ENCODE data around the gene C1orf115.
"Not testable (repeated sequence)": the region's sequence is repeated elsewhere in the genome, so short reads cannot be mapped to it uniquely, and the experiment has no call there.

C1orf115 gene

DNA sequence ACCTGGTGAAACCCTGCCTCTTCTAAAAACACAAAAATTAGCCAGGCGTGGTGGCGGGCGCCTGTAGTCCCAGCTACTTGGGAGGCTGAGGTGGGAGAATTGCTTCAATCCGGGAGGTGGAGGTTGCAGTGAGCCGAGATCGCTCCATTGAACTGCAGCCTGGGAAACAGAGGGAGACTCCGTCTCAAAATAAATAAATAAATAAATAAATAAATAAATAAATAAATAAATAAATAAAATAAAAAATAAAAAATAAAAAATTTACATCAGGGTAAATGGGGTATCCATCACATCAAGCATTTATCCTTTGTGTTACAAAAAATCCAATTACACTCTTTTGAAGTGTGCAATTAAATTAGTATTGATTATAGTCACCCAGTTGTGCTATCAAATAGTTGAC lies 46.1 kb downstream of the C1orf115 start:
- H4K8ac ChIP-seq (ENCODE audit: low read depth, low read length); H3K4ac ChIP-seq (ENCODE audit: low read depth, low read length); H3K4me2 ChIP-seq (ENCODE audit: low read length); H3K27ac ChIP-seq (ENCODE audit: low read depth, low read length); DNase-seq; H3K14ac ChIP-seq (ENCODE audit: low read length); H3K18ac ChIP-seq (ENCODE audit: low read length); H2BK12ac ChIP-seq (ENCODE audit: low read length); H3K9ac ChIP-seq (ENCODE audit: low read length); H3K27me3 ChIP-seq (ENCODE audit: insufficient read depth, low read length); H2AFZ ChIP-seq (ENCODE audit: insufficient read depth, low read length, poor library complexity); H4K91ac ChIP-seq (ENCODE audit: low read depth, low read length); H3K9me3 ChIP-seq (ENCODE audit: insufficient read depth, low read depth, low read length); H3K23ac ChIP-seq (ENCODE audit: low read length); H3K4me1 ChIP-seq (ENCODE audit: control insufficient read depth in 1 of 2, insufficient read depth in 2 of 2, low read length in 2 of 2); H3K79me2 ChIP-seq (ENCODE audit: control insufficient read depth, insufficient read depth, low read length, poor library complexity); H2BK5ac ChIP-seq (ENCODE audit: low read depth, low read length, poor library complexity); H2AK5ac ChIP-seq (ENCODE audit: low read length); H4K12ac ChIP-seq (ENCODE audit: low read depth, low read length); H2BK120ac ChIP-seq (ENCODE audit: insufficient read depth, low read length, poor library complexity); H3K36me3 ChIP-seq (ENCODE audit: control insufficient read depth in 1 of 2, insufficient read depth in 2 of 2, low read length in 2 of 2); H3K4me3 ChIP-seq (ENCODE audit: low read depth, low read length); H3K79me1 ChIP-seq (ENCODE audit: low read length): not testable (repeated sequence)
- no CpG with 5 or more reads among the region's 7 CpGs for WGBS (ENCODE audit: extremely low coverage, insufficient coverage, insufficient read length)

DNA sequence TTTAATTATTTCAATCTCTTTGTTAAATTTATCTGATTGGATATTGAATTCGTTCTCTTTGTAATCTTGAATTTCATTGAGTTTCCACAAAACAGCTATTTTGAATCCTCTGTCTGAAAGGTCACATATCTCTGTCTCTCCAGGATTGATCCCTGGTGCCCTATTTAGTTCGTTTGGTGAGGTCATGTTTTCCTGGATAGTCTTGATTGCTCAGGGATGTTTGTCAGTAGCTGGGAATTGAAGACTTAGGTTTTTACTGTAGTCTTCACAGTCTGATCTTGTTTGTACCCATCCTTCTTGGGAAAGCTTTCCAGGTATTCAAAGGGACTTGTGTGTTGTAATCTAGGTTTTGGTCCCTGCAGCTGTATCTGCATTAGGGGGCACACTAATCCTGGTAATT lies 51.2 kb downstream of the C1orf115 start:
- no peak overlapping the region for H3K27ac ChIP-seq (ENCODE audit: low read depth, low read length)
- H3K79me1 ChIP-seq (ENCODE audit: low read length) = no peaks in the 10 kb centered on the region
- no peak overlapping the region for H4K91ac ChIP-seq (ENCODE audit: low read depth, low read length)
- H3K27me3 ChIP-seq (ENCODE audit: insufficient read depth, low read length) = no peaks in the 10 kb centered on the region
- H3K14ac ChIP-seq (ENCODE audit: low read length) = no peak overlapping the region
- no peak overlapping the region for H4K8ac ChIP-seq (ENCODE audit: low read depth, low read length)
- H3K23ac ChIP-seq (ENCODE audit: low read length) = no peak overlapping the region
- no peak overlapping the region for H2BK120ac ChIP-seq (ENCODE audit: insufficient read depth, low read length, poor library complexity)
- no peak overlapping the region for H3K4me2 ChIP-seq (ENCODE audit: low read length)
- no peak overlapping the region for H3K9ac ChIP-seq (ENCODE audit: low read length)
- no peak overlapping the region for H2AFZ ChIP-seq (ENCODE audit: insufficient read depth, low read length, poor library complexity)
- H3K36me3 ChIP-seq (ENCODE audit: control insufficient read depth in 1 of 2, insufficient read depth in 2 of 2, low read length in 2 of 2) = no peaks in the 10 kb centered on the region
- no peak overlapping the region for H3K18ac ChIP-seq (ENCODE audit: low read length)
- no peaks in the 10 kb centered on the region for H3K79me2 ChIP-seq (ENCODE audit: control insufficient read depth, insufficient read depth, low read length, poor library complexity)
- H2AK5ac ChIP-seq (ENCODE audit: low read length) = no peak overlapping the region
- H3K4me3 ChIP-seq (ENCODE audit: low read depth, low read length) = no peak overlapping the region
- DNase-seq = no peak
- no peaks in the 10 kb centered on the region for H3K4me1 ChIP-seq (ENCODE audit: control insufficient read depth in 1 of 2, insufficient read depth in 2 of 2, low read length in 2 of 2)
- no peak overlapping the region for H2BK5ac ChIP-seq (ENCODE audit: low read depth, low read length, poor library complexity)
- H2BK12ac ChIP-seq (ENCODE audit: low read length) = no peak overlapping the region
- no CpG with 5 or more reads among the region's 2 CpGs for WGBS (ENCODE audit: extremely low coverage, insufficient coverage, insufficient read length)
- H3K4ac ChIP-seq (ENCODE audit: low read depth, low read length) = no peak overlapping the region
- no peak overlapping the region for H4K12ac ChIP-seq (ENCODE audit: low read depth, low read length)
- no peaks in the 10 kb centered on the region for H3K9me3 ChIP-seq (ENCODE audit: insufficient read depth, low read depth, low read length)

DNA sequence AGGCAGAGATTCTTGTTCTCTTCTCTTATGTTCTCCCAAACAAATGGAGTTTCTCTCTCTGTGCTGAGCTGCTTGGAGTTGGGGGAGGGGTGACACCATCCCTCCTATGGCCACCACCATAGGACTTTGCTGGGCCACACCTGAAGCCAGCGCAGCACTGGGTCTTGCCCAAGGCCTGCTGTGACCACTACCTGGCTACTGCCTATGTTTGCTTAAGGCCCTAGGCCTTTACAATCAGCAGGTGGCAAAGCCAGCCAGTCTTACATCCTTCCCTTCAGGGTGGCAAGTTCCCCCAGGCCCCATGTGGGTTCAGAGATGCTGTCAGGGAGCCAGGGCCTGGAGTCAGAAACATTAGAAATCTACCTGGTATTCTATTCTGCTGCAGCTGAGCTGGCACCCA lies 51.7 kb downstream of the C1orf115 start:
- no peak overlapping the region for H2BK5ac ChIP-seq (ENCODE audit: low read depth, low read length, poor library complexity)
- no peak overlapping the region for H2BK12ac ChIP-seq (ENCODE audit: low read length)
- H3K4ac ChIP-seq (ENCODE audit: low read depth, low read length) = no peak overlapping the region
- H3K9me3 ChIP-seq (ENCODE audit: insufficient read depth, low read depth, low read length) = no peaks in the 10 kb centered on the region
- H3K79me1 ChIP-seq (ENCODE audit: low read length) = no peaks in the 10 kb centered on the region
- DNase-seq = no peak
- H2AK5ac ChIP-seq (ENCODE audit: low read length) = no peak overlapping the region
- no peak overlapping the region for H3K9ac ChIP-seq (ENCODE audit: low read length)
- no peak overlapping the region for H3K14ac ChIP-seq (ENCODE audit: low read length)
- no peak overlapping the region for H3K18ac ChIP-seq (ENCODE audit: low read length)
- no peak overlapping the region for H2BK120ac ChIP-seq (ENCODE audit: insufficient read depth, low read length, poor library complexity)
- no peaks in the 10 kb centered on the region for H3K79me2 ChIP-seq (ENCODE audit: control insufficient read depth, insufficient read depth, low read length, poor library complexity)
- no peak overlapping the region for H3K4me2 ChIP-seq (ENCODE audit: low read length)
- no peak overlapping the region for H3K4me3 ChIP-seq (ENCODE audit: low read depth, low read length)
- no peak overlapping the region for H4K12ac ChIP-seq (ENCODE audit: low read depth, low read length)
- no peak overlapping the region for H4K8ac ChIP-seq (ENCODE audit: low read depth, low read length)
- H2AFZ ChIP-seq (ENCODE audit: insufficient read depth, low read length, poor library complexity) = no peak overlapping the region
- no peak overlapping the region for H3K27ac ChIP-seq (ENCODE audit: low read depth, low read length)
- H3K36me3 ChIP-seq (ENCODE audit: control insufficient read depth in 1 of 2, insufficient read depth in 2 of 2, low read length in 2 of 2) = no peaks in the 10 kb centered on the region
- no peak overlapping the region for H3K23ac ChIP-seq (ENCODE audit: low read length)
- no peaks in the 10 kb centered on the region for H3K27me3 ChIP-seq (ENCODE audit: insufficient read depth, low read length)
- no CpG with 5 or more reads among the region's 1 CpG for WGBS (ENCODE audit: extremely low coverage, insufficient coverage, insufficient read length)
- no peak overlapping the region for H4K91ac ChIP-seq (ENCODE audit: low read depth, low read length)
- H3K4me1 ChIP-seq (ENCODE audit: control insufficient read depth in 1 of 2, insufficient read depth in 2 of 2, low read length in 2 of 2) = no peaks in the 10 kb centered on the region

DNA sequence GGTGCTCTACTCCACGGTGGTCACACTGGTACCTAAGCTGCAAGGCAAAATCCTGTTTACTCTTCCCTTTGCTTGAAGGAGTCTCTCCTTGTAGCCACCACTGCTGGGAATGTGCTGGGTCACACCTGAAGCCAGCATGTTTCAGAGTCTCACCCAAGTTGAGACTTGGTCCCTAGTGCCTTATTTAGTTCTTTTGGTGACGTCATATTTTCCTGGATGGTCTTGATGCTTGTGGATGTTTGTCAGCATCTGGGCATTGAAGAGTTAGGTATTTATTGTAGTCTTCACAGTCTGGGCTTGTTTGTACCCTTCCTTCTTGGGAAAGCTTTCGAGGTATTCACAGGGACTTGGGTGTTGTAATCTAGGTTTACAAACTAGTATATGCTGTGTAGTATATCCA lies 52.4 kb downstream of the C1orf115 start:
- no peak overlapping the region for H3K4me2 ChIP-seq (ENCODE audit: low read length)
- no peaks in the 10 kb centered on the region for H3K9me3 ChIP-seq (ENCODE audit: insufficient read depth, low read depth, low read length)
- H2BK12ac ChIP-seq (ENCODE audit: low read length) = no peak overlapping the region
- no peak overlapping the region for H2AFZ ChIP-seq (ENCODE audit: insufficient read depth, low read length, poor library complexity)
- no peak overlapping the region for H2AK5ac ChIP-seq (ENCODE audit: low read length)
- WGBS (ENCODE audit: extremely low coverage, insufficient coverage, insufficient read length) = no CpG with 5 or more reads among the region's 3 CpGs
- H3K36me3 ChIP-seq (ENCODE audit: control insufficient read depth in 1 of 2, insufficient read depth in 2 of 2, low read length in 2 of 2) = no peaks in the 10 kb centered on the region
- H2BK5ac ChIP-seq (ENCODE audit: low read depth, low read length, poor library complexity) = no peak overlapping the region
- no peak overlapping the region for H4K8ac ChIP-seq (ENCODE audit: low read depth, low read length)
- H3K27ac ChIP-seq (ENCODE audit: low read depth, low read length) = no peak overlapping the region
- no peaks in the 10 kb centered on the region for H3K79me2 ChIP-seq (ENCODE audit: control insufficient read depth, insufficient read depth, low read length, poor library complexity)
- H3K23ac ChIP-seq (ENCODE audit: low read length) = no peak overlapping the region
- H2BK120ac ChIP-seq (ENCODE audit: insufficient read depth, low read length, poor library complexity) = no peak overlapping the region
- H4K12ac ChIP-seq (ENCODE audit: low read depth, low read length) = no peak overlapping the region
- H3K18ac ChIP-seq (ENCODE audit: low read length) = no peak overlapping the region
- no peak overlapping the region for H3K4me3 ChIP-seq (ENCODE audit: low read depth, low read length)
- no peak overlapping the region for H3K4ac ChIP-seq (ENCODE audit: low read depth, low read length)
- H3K79me1 ChIP-seq (ENCODE audit: low read length) = no peaks in the 10 kb centered on the region
- H3K27me3 ChIP-seq (ENCODE audit: insufficient read depth, low read length) = no peaks in the 10 kb centered on the region
- H3K14ac ChIP-seq (ENCODE audit: low read length) = no peak overlapping the region
- H3K4me1 ChIP-seq (ENCODE audit: control insufficient read depth in 1 of 2, insufficient read depth in 2 of 2, low read length in 2 of 2) = no peaks in the 10 kb centered on the region
- DNase-seq = peak; percentile 37 to 87
- no peak overlapping the region for H4K91ac ChIP-seq (ENCODE audit: low read depth, low read length)
- H3K9ac ChIP-seq (ENCODE audit: low read length) = no peak overlapping the region

Measured in trophoblast cell (in vitro differentiated cells and primary cell).